ENCODE measurements around the gene MIAT.

DNA sequence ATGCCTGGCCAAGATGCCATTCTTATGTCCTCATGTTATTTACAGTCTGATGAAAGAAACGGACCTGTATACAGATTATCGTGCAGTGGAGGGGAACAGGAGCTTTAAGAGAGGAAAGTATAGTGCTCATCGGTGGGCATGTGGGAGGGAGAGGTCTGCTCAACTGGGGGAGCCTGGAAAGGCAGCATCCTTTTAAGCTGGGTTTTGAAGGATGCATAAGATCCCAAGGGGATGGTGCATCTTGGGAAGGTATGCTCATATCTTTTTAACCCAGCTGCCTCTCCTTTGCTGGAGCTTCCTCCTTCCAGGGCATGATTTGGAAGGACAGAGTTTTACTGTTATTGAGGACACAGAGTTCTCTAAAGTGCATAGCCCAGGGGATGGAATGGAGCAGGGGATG lies 34.8 kb downstream of the MIAT start:
- no peak for TF ChIP-seq CTCF (conservative IDR thresholded peaks at IDR 0.05; ENCODE audit: low read length)
- TF ChIP-seq EZH2phosphoT487 (IDR thresholded peaks at IDR 0.05; ENCODE audit: borderline replicate concordance) = no peak

All from Loucy (cell line).